SK-N-SH (cell line): ENCODE data around the gene GCA. TPM values are rescaled to one million over a fixed set of nuclear protein-coding genes. Genes with fewer than 3 reads are reported as not detected.

ENCODE experiments used
- CTCF ChIA-PET: fragments of 300-600, 350-600 bp; formaldehyde crosslinking; extraction: SDS; loops from one replicate; lab custom pipeline; 2021; lab: Yijun Ruan, JAX
- POLR2A ChIA-PET: fragments of 350-600 bp; sonication (Branson Sonifier 250); formaldehyde crosslinking; extraction: SDS; loops from one replicate; lab custom pipeline; 2020; ENCODE audit warnings: antibody characterized with exemption, inconsistent platforms; lab: Yijun Ruan, JAX
- DNase-seq: peaks from one replicate; pipeline ENCODE4 v3.0.0; 2012
- H2AFZ ChIP-seq: fragments of 200-600 bp; sonication (generic); 2 replicates; pipeline ENCODE4 v1.8.1; 2016; ENCODE audit warnings: antibody characterized with exemption, mild to moderate bottlenecking, low read depth
- H3F3A ChIP-seq: fragments of 200-600 bp; sonication (generic); replicated peaks from 2 replicates; pipeline ENCODE3; 2016; ENCODE audit warnings: antibody characterized with exemption, mild to moderate bottlenecking; ENCODE audit not compliant: insufficient read depth
- H3K27ac ChIP-seq, 2 experiments: fragments of 200-500 bp in 1 of 2; fragments of 200-600 bp in 1 of 2; sonication (Bioruptor generic) in 1 of 2; sonication (generic), shearing (Covaris generic) in 1 of 2; 2 replicates each; pipeline versions ENCODE4 v1.5.1 to v1.6.1; 2014 to 2016; ENCODE audit warnings: low read depth in 2 of 2, inconsistent platforms in 1 of 2, low read length in 1 of 2, mild to moderate bottlenecking in 1 of 2, mixed read lengths in 1 of 2
- H3K27me3 ChIP-seq: fragments of 200-600 bp; sonication (generic), shearing (Covaris generic); 2 replicates; pipeline ENCODE4 v1.6.1; 2016; ENCODE audit warnings: mixed run types; ENCODE audit not compliant: insufficient read depth
- H3K36me3 ChIP-seq, 2 experiments: fragments of 200-500 bp in 1 of 2; fragments of 200-600 bp in 1 of 2; sonication (Bioruptor generic) in 1 of 2; sonication (generic) in 1 of 2; replicated peaks in 1 of 2; 2 replicates each; pipeline versions ENCODE3 to v1.5.1; 2014 to 2016; ENCODE audit warnings: low read length in 1 of 2, mild to moderate bottlenecking in 1 of 2; ENCODE audit not compliant: insufficient read depth in 2 of 2, control insufficient read depth in 1 of 2
- H3K4me1 ChIP-seq, 2 experiments: fragments of 200-500 bp in 1 of 2; fragments of 200-600 bp in 1 of 2; sonication (Bioruptor generic) in 1 of 2; sonication (generic), shearing (Covaris generic) in 1 of 2; 2 replicates each; pipeline versions ENCODE4 v1.5.1 to v1.6.1; 2014 to 2016; ENCODE audit warnings: low read depth in 1 of 2, low read length in 1 of 2, mixed run types in 1 of 2; ENCODE audit not compliant: insufficient read depth in 2 of 2, control insufficient read depth in 1 of 2
- H3K4me2 ChIP-seq: fragments of 200-600 bp; sonication (generic), shearing (Covaris generic); 2 replicates; pipeline ENCODE4 v1.6.1; 2017; ENCODE audit warnings: mixed run types
- H3K4me3 ChIP-seq, 2 experiments: fragments of 200-500 bp in 1 of 2; fragments of 200-600 bp in 1 of 2; sonication (Bioruptor generic) in 1 of 2; sonication (generic), shearing (Covaris generic) in 1 of 2; 2 replicates each; pipeline versions ENCODE4 v1.5.1 to v1.8.1; 2014 to 2016; ENCODE audit warnings: low read depth in 2 of 2, inconsistent platforms in 1 of 2, low read length in 1 of 2, mild to moderate bottlenecking in 1 of 2, mixed read lengths in 1 of 2, moderate library complexity in 1 of 2
- H3K79me2 ChIP-seq: fragments of 200-600 bp; sonication (generic); 2 replicates; pipeline ENCODE4 v1.8.1; 2017; ENCODE audit warnings: mild to moderate bottlenecking; ENCODE audit not compliant: insufficient read depth
- H3K9ac ChIP-seq: fragments of 200-600 bp; sonication (generic); 2 replicates; pipeline ENCODE4 v1.6.1; 2017; ENCODE audit warnings: mixed run types
- H3K9me2 ChIP-seq: fragments of 200-600 bp; sonication (generic); 2 replicates; pipeline ENCODE4 v1.6.1; 2017; ENCODE audit warnings: mixed run types
- H3K9me3 ChIP-seq: fragments of 200-600 bp; sonication (generic); 2 replicates; pipeline ENCODE4 v1.6.1; 2017; ENCODE audit warnings: mixed run types, mild to moderate bottlenecking, moderate library complexity
- H4K20me1 ChIP-seq: fragments of 200-600 bp; sonication (generic); 2 replicates; pipeline ENCODE4 v1.6.1; 2017; ENCODE audit warnings: mild to moderate bottlenecking, mixed run types; ENCODE audit not compliant: insufficient read depth
- CHD2 ChIP-seq: fragments of 150-350 bp; IDR thresholded peaks from 2 replicates; pipeline ENCODE4 v1.6.1; 2018; ENCODE audit warnings: low read length; ENCODE audit not compliant: partially characterized antibody
- ELF1 ChIP-seq: IDR thresholded peaks from 2 replicates; pipeline ENCODE4 v1.4.0; 2012
- FOSL2 ChIP-seq: IDR thresholded peaks from 2 replicates; pipeline ENCODE4 v1.4.0; 2012; ENCODE audit warnings: low read depth, mild to moderate bottlenecking, moderate library complexity, borderline replicate concordance
- FOXJ3 ChIP-seq: sonication (generic); formaldehyde crosslinking; IDR thresholded peaks from 2 replicates; pipeline ENCODE4 v1.5.1; 2020; ENCODE audit warnings: mild to moderate bottlenecking, missing genetic modification reagents
- GABPA ChIP-seq: IDR thresholded peaks from 2 replicates; pipeline ENCODE4 v1.4.0; 2012; ENCODE audit warnings: low read depth, mild to moderate bottlenecking
- MXI1 ChIP-seq: IDR thresholded peaks from 2 replicates; pipeline ENCODE4 v1.6.1; 2012; ENCODE audit warnings: mild to moderate bottlenecking, low read depth, low read length, improper control_type of control experiment
- NFIC ChIP-seq: IDR thresholded peaks from 2 replicates; pipeline ENCODE4 v1.4.0; 2012; ENCODE audit warnings: borderline replicate concordance
- NRF1 ChIP-seq: IDR thresholded peaks from 2 replicates; pipeline ENCODE4 v1.6.1; 2012; ENCODE audit warnings: low read depth, mild to moderate bottlenecking, low read length
- RCOR1 ChIP-seq: fragments of 150-350 bp; IDR thresholded peaks from 2 replicates; pipeline ENCODE4 v1.6.1; 2017; ENCODE audit warnings: antibody characterized with exemption, low read length
- RXRA ChIP-seq: IDR thresholded peaks from 2 replicates; pipeline ENCODE4 v1.4.0; 2012; ENCODE audit warnings: low read depth, mild to moderate bottlenecking, borderline replicate concordance
- SIN3A ChIP-seq: IDR thresholded peaks from 2 replicates; pipeline ENCODE4 v1.6.1; 2012; ENCODE audit warnings: low read depth, mild to moderate bottlenecking, low read length, moderate library complexity, borderline replicate concordance
- SMC3 ChIP-seq: IDR thresholded peaks from 2 replicates; pipeline ENCODE4 v1.6.1; 2012; ENCODE audit warnings: low read depth, low read length, improper control_type of control experiment
- TAF1 ChIP-seq: IDR thresholded peaks from 2 replicates; pipeline ENCODE4 v1.6.1; 2012; ENCODE audit warnings: low read depth, mild to moderate bottlenecking, low read length, moderate library complexity, borderline replicate concordance
- TEAD4 ChIP-seq: IDR thresholded peaks from 2 replicates; pipeline ENCODE4 v1.4.0; 2012; ENCODE audit warnings: mild to moderate bottlenecking, borderline replicate concordance; ENCODE audit not compliant: insufficient read depth
- WGBS: methylation state at CpG from one replicate; pipeline ENCODE4 v1.1.6; 2017; ENCODE audit warnings: low lambda C conversion rate; 5-methylcytosine and 5-hydroxymethylcytosine counted together
- polyA plus RNA-seq, 3 experiments: library from polyadenylated mRNA; depleted of rRNA; stranded (reverse); fragments of >200 nt; gene quantifications; 2 replicates each; pipeline ENCODE4 v1.2.3, GENCODE V29; 2012
- TF ChIP-seq, protein P1 (sequence below): IDR thresholded peaks from 2 replicates; pipeline ENCODE4; 2012
- TF ChIP-seq, protein P2 (sequence below): fragments of 150-350 bp; IDR thresholded peaks from 2 replicates; pipeline ENCODE4 v1.6.1; 2016; ENCODE audit warnings: mild to moderate bottlenecking, low read depth, low read length
- TF ChIP-seq, protein P3 (sequence below): fragments of 200-600 bp; sonication (generic); IDR thresholded peaks from 2 replicates; pipeline ENCODE4 v1.6.1; 2017; ENCODE audit warnings: antibody characterized with exemption, mild to moderate bottlenecking, moderate library complexity

GCA gene
- polyA plus RNA-seq, 1 of the 3 experiments (the other 2 are of a cell fraction): 12.2 TPM

- Histone ChIP-seq H3K27ac (no peak overlapping the region), H3K9me2 (no peaks in the 10 kb centered on the region), H3K4me1 (no peaks in the 10 kb centered on the region), H3K4me2 (no peak overlapping the region), H2AFZ (no peak overlapping the region), H3K9ac (no peak overlapping the region), H3K79me2 (no peaks in the 10 kb centered on the region), H3K27me3 (no peaks in the 10 kb centered on the region), H4K20me1 (no peaks in the 10 kb centered on the region), H3K36me3 (no peaks in the 10 kb centered on the region), H3F3A (no peaks in the 10 kb centered on the region), H3K4me3 (no peak overlapping the region), H3K9me3 (no peaks in the 10 kb centered on the region)
- TF ChIP-seq TEAD4: no peak
- ChIA-PET POLR2A (no interaction called here), CTCF (no interaction called here)
- no peak for DNase-seq
- 47% methylated on average over 4 of the region's 4 CpGs for WGBS
Measured at GRCh38 chr2:162381851-162382250, 37.9 kb downstream of the GCA start.

GRCh38 chr2:162382278-162382677 lies 38.3 kb downstream of the GCA start:
- Histone ChIP-seq H3K36me3 (no peaks in the 10 kb centered on the region), H2AFZ (no peak overlapping the region), H3F3A (no peaks in the 10 kb centered on the region), H3K4me2 (no peak overlapping the region), H3K9ac (no peak overlapping the region), H3K9me3 (no peaks in the 10 kb centered on the region), H3K4me1 (no peaks in the 10 kb centered on the region), H4K20me1 (no peaks in the 10 kb centered on the region), H3K4me3 (no peak overlapping the region), H3K79me2 (no peaks in the 10 kb centered on the region), H3K27ac (no peak overlapping the region), H3K9me2 (no peaks in the 10 kb centered on the region), H3K27me3 (no peaks in the 10 kb centered on the region)
- TF ChIP-seq FOXJ3: no peak
- no peak for TF ChIP-seq MXI1
- no peak for TF ChIP-seq NRF1
- POLR2A ChIA-PET: no interaction called here
- CTCF ChIA-PET: no interaction called here
- WGBS: 17% methylated on average over 1 of the region's 1 CpG
- no peak for DNase-seq

- ChIA-PET CTCF (no interaction called here), POLR2A (no interaction called here)
- no peaks in the 10 kb centered on the region for H4K20me1 ChIP-seq
- TF ChIP-seq RXRA (no peak), CHD2 (no peak), NFIC (no peak), ELF1 (no peak), SIN3A (no peak), RCOR1 (no peak), SMC3 (no peak), FOSL2 (no peak), GABPA (no peak), TAF1 (no peak)
- TF ChIP-seq, protein P1, sequence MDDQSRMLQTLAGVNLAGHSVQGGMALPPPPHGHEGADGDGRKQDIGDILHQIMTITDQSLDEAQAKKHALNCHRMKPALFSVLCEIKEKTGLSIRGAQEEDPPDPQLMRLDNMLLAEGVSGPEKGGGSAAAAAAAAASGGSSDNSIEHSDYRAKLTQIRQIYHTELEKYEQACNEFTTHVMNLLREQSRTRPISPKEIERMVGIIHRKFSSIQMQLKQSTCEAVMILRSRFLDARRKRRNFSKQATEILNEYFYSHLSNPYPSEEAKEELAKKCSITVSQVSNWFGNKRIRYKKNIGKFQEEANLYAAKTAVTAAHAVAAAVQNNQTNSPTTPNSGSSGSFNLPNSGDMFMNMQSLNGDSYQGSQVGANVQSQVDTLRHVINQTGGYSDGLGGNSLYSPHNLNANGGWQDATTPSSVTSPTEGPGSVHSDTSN: no peak
- TF ChIP-seq, protein P2, sequence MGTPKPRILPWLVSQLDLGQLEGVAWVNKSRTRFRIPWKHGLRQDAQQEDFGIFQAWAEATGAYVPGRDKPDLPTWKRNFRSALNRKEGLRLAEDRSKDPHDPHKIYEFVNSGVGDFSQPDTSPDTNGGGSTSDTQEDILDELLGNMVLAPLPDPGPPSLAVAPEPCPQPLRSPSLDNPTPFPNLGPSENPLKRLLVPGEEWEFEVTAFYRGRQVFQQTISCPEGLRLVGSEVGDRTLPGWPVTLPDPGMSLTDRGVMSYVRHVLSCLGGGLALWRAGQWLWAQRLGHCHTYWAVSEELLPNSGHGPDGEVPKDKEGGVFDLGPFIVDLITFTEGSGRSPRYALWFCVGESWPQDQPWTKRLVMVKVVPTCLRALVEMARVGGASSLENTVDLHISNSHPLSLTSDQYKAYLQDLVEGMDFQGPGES: no peak
- TF ChIP-seq, protein P3, sequence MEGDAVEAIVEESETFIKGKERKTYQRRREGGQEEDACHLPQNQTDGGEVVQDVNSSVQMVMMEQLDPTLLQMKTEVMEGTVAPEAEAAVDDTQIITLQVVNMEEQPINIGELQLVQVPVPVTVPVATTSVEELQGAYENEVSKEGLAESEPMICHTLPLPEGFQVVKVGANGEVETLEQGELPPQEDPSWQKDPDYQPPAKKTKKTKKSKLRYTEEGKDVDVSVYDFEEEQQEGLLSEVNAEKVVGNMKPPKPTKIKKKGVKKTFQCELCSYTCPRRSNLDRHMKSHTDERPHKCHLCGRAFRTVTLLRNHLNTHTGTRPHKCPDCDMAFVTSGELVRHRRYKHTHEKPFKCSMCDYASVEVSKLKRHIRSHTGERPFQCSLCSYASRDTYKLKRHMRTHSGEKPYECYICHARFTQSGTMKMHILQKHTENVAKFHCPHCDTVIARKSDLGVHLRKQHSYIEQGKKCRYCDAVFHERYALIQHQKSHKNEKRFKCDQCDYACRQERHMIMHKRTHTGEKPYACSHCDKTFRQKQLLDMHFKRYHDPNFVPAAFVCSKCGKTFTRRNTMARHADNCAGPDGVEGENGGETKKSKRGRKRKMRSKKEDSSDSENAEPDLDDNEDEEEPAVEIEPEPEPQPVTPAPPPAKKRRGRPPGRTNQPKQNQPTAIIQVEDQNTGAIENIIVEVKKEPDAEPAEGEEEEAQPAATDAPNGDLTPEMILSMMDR: no peak
Measured at GRCh38 chr2:162385536-162385935, 41.6 kb downstream of the GCA start.

More at GRCh38 chr2:162385536-162385935, 41.6 kb downstream of the GCA start:
- H3K36me3 ChIP-seq: no peaks in the 10 kb centered on the region
- no peak overlapping the region for H3K9ac ChIP-seq
- H3K4me2 ChIP-seq: no peak overlapping the region
- no peak for DNase-seq
- H3K79me2 ChIP-seq: no peaks in the 10 kb centered on the region
- no peaks in the 10 kb centered on the region for H3K9me2 ChIP-seq
- H3K27ac ChIP-seq: no peak overlapping the region
- no peaks in the 10 kb centered on the region for H3K4me1 ChIP-seq
- H3K4me3 ChIP-seq: no peak overlapping the region
- WGBS: 41% methylated on average over 3 of the region's 3 CpGs
- no peak overlapping the region for H2AFZ ChIP-seq
- H3K27me3 ChIP-seq: no peaks in the 10 kb centered on the region
- no peaks in the 10 kb centered on the region for H3F3A ChIP-seq
- no peaks in the 10 kb centered on the region for H3K9me3 ChIP-seq
